ENCODE data around the gene FADS3. TPM values are rescaled to one million over a fixed set of nuclear protein-coding genes. Genes with fewer than 3 reads are reported as not detected.

Gene FADS3
- total and polyA plus RNA-seq, 2 of the 13 experiments (the other 11 are each of a cell fraction or from before 2014, with no cell fraction given) = 13.4 to 23.2 TPM

GRCh38 chr11:61828629-61829407 lies 62.5 kb downstream of the FADS3 start (continued):
- TF ChIP-seq MIER2 (CRISPR knock-in tag; IDR thresholded peaks at IDR 0.05) = no peak
- TF ChIP-seq, protein P1, sequence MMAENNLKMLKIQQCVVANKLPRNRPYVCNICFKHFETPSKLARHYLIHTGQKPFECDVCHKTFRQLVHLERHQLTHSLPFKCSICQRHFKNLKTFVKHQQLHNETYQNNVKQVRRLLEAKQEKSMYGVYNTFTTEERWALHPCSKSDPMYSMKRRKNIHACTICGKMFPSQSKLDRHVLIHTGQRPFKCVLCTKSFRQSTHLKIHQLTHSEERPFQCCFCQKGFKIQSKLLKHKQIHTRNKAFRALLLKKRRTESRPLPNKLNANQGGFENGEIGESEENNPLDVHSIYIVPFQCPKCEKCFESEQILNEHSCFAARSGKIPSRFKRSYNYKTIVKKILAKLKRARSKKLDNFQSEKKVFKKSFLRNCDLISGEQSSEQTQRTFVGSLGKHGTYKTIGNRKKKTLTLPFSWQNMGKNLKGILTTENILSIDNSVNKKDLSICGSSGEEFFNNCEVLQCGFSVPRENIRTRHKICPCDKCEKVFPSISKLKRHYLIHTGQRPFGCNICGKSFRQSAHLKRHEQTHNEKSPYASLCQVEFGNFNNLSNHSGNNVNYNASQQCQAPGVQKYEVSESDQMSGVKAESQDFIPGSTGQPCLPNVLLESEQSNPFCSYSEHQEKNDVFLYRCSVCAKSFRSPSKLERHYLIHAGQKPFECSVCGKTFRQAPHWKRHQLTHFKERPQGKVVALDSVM (CRISPR knock-in tag; IDR thresholded peaks at IDR 0.05) = peak; percentile 80
- TF ChIP-seq, protein P2, sequence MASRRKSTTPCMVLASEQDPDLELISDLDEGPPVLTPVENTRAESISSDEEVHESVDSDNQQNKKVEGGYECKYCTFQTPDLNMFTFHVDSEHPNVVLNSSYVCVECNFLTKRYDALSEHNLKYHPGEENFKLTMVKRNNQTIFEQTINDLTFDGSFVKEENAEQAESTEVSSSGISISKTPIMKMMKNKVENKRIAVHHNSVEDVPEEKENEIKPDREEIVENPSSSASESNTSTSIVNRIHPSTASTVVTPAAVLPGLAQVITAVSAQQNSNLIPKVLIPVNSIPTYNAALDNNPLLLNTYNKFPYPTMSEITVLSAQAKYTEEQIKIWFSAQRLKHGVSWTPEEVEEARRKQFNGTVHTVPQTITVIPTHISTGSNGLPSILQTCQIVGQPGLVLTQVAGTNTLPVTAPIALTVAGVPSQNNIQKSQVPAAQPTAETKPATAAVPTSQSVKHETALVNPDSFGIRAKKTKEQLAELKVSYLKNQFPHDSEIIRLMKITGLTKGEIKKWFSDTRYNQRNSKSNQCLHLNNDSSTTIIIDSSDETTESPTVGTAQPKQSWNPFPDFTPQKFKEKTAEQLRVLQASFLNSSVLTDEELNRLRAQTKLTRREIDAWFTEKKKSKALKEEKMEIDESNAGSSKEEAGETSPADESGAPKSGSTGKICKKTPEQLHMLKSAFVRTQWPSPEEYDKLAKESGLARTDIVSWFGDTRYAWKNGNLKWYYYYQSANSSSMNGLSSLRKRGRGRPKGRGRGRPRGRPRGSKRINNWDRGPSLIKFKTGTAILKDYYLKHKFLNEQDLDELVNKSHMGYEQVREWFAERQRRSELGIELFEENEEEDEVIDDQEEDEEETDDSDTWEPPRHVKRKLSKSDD (CRISPR knock-in tag; IDR thresholded peaks at IDR 0.05; ENCODE audit: low read depth) = no peak
- TF ChIP-seq ZBTB1 (CRISPR knock-in tag; IDR thresholded peaks at IDR 0.05; ENCODE audit: borderline replicate concordance) = no peak
- peak; percentile 14; the same call in 1 of the 2 replicates for TF ChIP-seq ARID5B (CRISPR knock-in tag; IDR thresholded peaks at IDR 0.05)
- TF ChIP-seq SALL1 (CRISPR knock-in tag; IDR thresholded peaks at IDR 0.05) = no peak; the same call in 1 of the 2 replicates
- no peak for TF ChIP-seq FLYWCH1 (CRISPR knock-in tag; IDR thresholded peaks at IDR 0.05)
- TF ChIP-seq BRF2 (CRISPR knock-in tag; IDR thresholded peaks at IDR 0.05) = no peak
- TF ChIP-seq, protein P3, sequence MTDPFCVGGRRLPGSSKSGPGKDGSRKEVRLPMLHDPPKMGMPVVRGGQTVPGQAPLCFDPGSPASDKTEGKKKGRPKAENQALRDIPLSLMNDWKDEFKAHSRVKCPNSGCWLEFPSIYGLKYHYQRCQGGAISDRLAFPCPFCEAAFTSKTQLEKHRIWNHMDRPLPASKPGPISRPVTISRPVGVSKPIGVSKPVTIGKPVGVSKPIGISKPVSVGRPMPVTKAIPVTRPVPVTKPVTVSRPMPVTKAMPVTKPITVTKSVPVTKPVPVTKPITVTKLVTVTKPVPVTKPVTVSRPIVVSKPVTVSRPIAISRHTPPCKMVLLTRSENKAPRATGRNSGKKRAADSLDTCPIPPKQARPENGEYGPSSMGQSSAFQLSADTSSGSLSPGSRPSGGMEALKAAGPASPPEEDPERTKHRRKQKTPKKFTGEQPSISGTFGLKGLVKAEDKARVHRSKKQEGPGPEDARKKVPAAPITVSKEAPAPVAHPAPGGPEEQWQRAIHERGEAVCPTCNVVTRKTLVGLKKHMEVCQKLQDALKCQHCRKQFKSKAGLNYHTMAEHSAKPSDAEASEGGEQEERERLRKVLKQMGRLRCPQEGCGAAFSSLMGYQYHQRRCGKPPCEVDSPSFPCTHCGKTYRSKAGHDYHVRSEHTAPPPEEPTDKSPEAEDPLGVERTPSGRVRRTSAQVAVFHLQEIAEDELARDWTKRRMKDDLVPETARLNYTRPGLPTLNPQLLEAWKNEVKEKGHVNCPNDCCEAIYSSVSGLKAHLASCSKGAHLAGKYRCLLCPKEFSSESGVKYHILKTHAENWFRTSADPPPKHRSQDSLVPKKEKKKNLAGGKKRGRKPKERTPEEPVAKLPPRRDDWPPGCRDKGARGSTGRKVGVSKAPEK (CRISPR knock-in tag; IDR thresholded peaks at IDR 0.05; ENCODE audit: borderline replicate concordance) = no peak
- no peak for TF ChIP-seq YEATS2 (CRISPR knock-in tag; IDR thresholded peaks at IDR 0.05; ENCODE audit: borderline replicate concordance)
- peak; percentile 73 for TF ChIP-seq CTCF (CRISPR knock-in tag; IDR thresholded peaks at IDR 0.05)
- TF ChIP-seq ZNF282 (IDR thresholded peaks at IDR 0.05; ENCODE audit: partially characterized antibody) = no peak
